Measurements from ENCODE around the gene AGER. TPM values are rescaled to one million over a fixed set of nuclear protein-coding genes. Genes with fewer than 3 reads are reported as not detected.
"Not testable (repeated sequence)": the region's sequence is repeated elsewhere in the genome, so short reads cannot be mapped to it uniquely, and the experiment has no call there.

The AGER gene
- total RNA-seq, 1 experiment from 2014 or later: 2.2 TPM

GRCh38 chr6:32144238-32144637, 39.8 kb downstream of the AGER start:
- H3K36me3 ChIP-seq (replicated peaks; ENCODE audit: control insufficient read depth, insufficient read depth, low read length); H3K4me3 ChIP-seq (ENCODE audit: insufficient read depth, low read depth, low read length); DNase-seq; H3K27me3 ChIP-seq (ENCODE audit: control insufficient read depth, insufficient read depth, low read length): not testable (repeated sequence)

DNA sequence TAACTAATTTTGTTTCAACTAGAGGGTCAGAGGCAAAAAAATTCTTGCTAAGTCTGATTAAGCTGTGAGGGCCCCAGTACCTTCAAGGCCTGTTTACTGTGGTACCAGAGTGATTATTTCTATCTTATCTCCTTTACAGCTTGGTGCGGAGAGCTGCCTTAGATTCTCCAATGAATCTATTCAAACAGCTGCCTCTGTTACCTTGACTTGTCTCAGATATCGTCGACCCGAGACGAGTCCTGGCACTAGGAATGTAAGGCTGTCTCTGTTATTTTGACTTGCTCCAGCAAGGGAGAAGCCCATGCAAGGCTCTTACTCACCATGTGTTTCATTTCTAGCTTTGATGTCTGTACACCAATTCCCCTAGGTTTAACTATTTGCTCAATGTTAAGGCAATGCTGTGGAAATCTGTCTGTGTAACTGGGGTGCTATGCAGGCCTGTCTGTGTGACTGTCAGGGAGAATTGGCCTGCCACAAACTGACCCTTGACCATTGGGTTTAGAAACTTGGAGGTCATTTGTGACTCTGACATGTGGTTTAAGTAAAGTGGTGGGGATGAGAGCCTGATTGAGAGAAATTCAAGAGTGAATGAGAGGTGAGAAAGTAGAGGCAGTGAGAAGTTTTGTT, 43.5 kb downstream of the AGER start:
- no peaks in the 10 kb centered on the region for H3K27me3 ChIP-seq (ENCODE audit: control insufficient read depth, insufficient read depth, low read length)
- no peak overlapping the region for H3K4me3 ChIP-seq (ENCODE audit: insufficient read depth, low read depth, low read length)
- no peak for DNase-seq
- no peaks in the 10 kb centered on the region for H3K36me3 ChIP-seq (replicated peaks; ENCODE audit: control insufficient read depth, insufficient read depth, low read length)

GRCh38 chr6:32139590-32139989, 44.5 kb downstream of the AGER start:
- Histone ChIP-seq H3K27me3 (ENCODE audit: control insufficient read depth, insufficient read depth, low read length) (no peaks in the 10 kb centered on the region), H3K36me3 (replicated peaks; ENCODE audit: control insufficient read depth, insufficient read depth, low read length) (no peaks in the 10 kb centered on the region), H3K4me3 (ENCODE audit: insufficient read depth, low read depth, low read length) (no peak overlapping the region)
- DNase-seq: no peak

DNA sequence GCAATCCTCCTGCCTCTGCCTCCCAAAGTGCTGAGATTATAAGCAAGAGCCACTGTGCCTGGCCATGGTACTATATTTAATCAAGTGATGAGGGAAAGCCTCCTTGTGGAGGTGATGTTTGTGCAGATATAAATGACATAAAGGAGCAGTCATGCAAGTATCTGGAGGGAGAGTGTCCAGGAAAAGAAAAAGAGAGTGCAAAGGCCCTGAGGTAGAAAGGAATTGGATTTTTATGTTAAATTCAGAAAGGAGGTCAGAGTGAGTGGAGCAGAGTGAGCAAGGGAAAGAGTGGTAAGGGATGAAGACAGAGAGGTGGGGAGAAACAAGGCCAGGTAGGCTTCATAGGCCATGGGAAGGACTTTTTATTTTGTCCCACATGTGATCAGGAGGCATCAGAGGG, 46.6 kb downstream of the AGER start:
- no peak overlapping the region for H3K4me3 ChIP-seq (ENCODE audit: insufficient read depth, low read depth, low read length)
- no peaks in the 10 kb centered on the region; the same call in 1 of the 2 replicates for H3K27me3 ChIP-seq (ENCODE audit: control insufficient read depth, insufficient read depth, low read length)
- no peaks in the 10 kb centered on the region for H3K36me3 ChIP-seq (replicated peaks; ENCODE audit: control insufficient read depth, insufficient read depth, low read length)
- DNase-seq: no peak

DNA sequence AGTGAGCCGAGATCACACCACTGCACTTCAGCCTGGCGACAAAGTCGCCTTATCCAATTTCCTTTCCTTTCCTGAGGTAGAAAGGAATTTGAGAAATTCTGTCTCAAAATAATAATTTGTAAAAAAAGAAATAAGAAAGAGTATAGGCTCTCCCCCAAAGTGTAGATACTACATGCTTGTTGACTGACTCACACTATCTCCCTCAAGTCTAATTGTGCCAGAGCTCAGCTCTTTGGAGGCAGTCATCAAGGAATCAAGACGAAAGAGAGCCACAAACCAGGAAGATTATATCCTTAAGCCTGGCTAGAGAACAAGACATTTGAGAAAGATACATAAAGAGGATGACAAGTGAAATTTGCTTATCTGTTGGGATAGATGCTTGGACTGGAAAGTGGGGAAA, 50.3 kb downstream of the AGER start:
- Histone ChIP-seq H3K27me3 (ENCODE audit: control insufficient read depth, insufficient read depth, low read length) (no peaks in the 10 kb centered on the region; the same call in 1 of the 2 replicates), H3K4me3 (ENCODE audit: insufficient read depth, low read depth, low read length) (no peak overlapping the region), H3K36me3 (replicated peaks; ENCODE audit: control insufficient read depth, insufficient read depth, low read length) (no peaks in the 10 kb centered on the region)
- no peak for DNase-seq

DNA sequence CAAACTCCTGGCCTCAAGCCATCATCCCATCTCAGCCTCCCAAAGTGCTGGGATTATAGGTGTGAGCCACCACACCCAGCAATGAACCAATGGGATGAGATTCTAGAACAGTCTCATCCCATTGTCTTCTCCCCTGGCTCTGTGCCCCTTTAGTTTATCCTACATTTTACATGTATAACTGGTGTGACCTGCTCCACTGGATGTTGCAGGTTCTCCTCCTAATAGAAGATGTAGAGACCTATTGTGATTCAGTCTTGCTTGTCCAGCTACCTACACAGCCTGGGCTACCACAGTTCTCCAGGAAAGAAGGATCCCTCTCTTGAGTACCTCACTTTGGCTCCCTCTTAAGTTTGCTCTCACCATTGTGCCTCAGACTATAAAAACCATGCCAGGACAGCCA, 51.9 kb downstream of the AGER start:
- Histone ChIP-seq H3K27me3 (ENCODE audit: control insufficient read depth, insufficient read depth, low read length) (no peaks in the 10 kb centered on the region; the same call in 1 of the 2 replicates), H3K36me3 (replicated peaks; ENCODE audit: control insufficient read depth, insufficient read depth, low read length) (no peaks in the 10 kb centered on the region), H3K4me3 (ENCODE audit: insufficient read depth, low read depth, low read length) (no peak overlapping the region)
- DNase-seq: peak; percentile 19

GRCh38 chr6:32131439-32131948, 52.6 kb downstream of the AGER start:
- no peak overlapping the region for H3K4me3 ChIP-seq (ENCODE audit: insufficient read depth, low read depth, low read length)
- no peak for DNase-seq
- no peaks in the 10 kb centered on the region; the same call in 1 of the 2 replicates for H3K36me3 ChIP-seq (replicated peaks; ENCODE audit: control insufficient read depth, insufficient read depth, low read length)
- no peaks in the 10 kb centered on the region; the same call in 1 of the 2 replicates for H3K27me3 ChIP-seq (ENCODE audit: control insufficient read depth, insufficient read depth, low read length)

Other genes with a start within 250 kb of the AGER start
- gene CFB, start 238.2 kb downstream of the AGER start, total RNA-seq (2014; rRNA removed; shearing (Covaris generic)): not detected in 2 replicates
- 109 and 115 TPM in 2 replicates for gene NELFE, start 225.3 kb downstream of the AGER start, total RNA-seq (2014; rRNA removed; shearing (Covaris generic))
- 47.2 and 57.6 TPM in 2 replicates for gene SKIC2, start 225.1 kb downstream of the AGER start, total RNA-seq (2014; rRNA removed; shearing (Covaris generic))
- gene DXO, start 212.1 kb downstream of the AGER start, total RNA-seq (2014; rRNA removed; shearing (Covaris generic)): 18.8 and 19.9 TPM in 2 replicates
- 0.35 and 1.5 TPM in 2 replicates for gene C4A, start 202.2 kb downstream of the AGER start, total RNA-seq (2014; rRNA removed; shearing (Covaris generic))
- gene C4B, start 169.5 kb downstream of the AGER start, total RNA-seq (2014; rRNA removed; shearing (Covaris generic)): 1.1 and 1.9 TPM in 2 replicates
- gene CYP21A2, start 145.8 kb downstream of the AGER start, total RNA-seq (2014; rRNA removed; shearing (Covaris generic)): 0.11 TPM in 1 of 2 replicates, not detected in the other
- 2.7 and 4.4 TPM in 2 replicates for gene TNXB, start 74.9 kb downstream of the AGER start, total RNA-seq (2014; rRNA removed; shearing (Covaris generic))
- gene ATF6B, start 56.0 kb downstream of the AGER start, total RNA-seq (2014; rRNA removed; shearing (Covaris generic)): 25.1 and 26.2 TPM in 2 replicates
- gene FKBPL, start 54.0 kb downstream of the AGER start, total RNA-seq (2014; rRNA removed; shearing (Covaris generic)): 12.5 and 12.8 TPM in 2 replicates
- 0.14 TPM in 1 of 2 replicates, not detected in the other for gene PRRT1, start 32.3 kb downstream of the AGER start, total RNA-seq (2014; rRNA removed; shearing (Covaris generic))
- gene PPT2, start 30.1 kb downstream of the AGER start, total RNA-seq (2014; rRNA removed; shearing (Covaris generic)): 24.7 and 25.5 TPM in 2 replicates
- gene EGFL8, start 19.7 kb downstream of the AGER start, total RNA-seq (2014; rRNA removed; shearing (Covaris generic)): 4.3 and 5.9 TPM in 2 replicates
- 99.3 and 113 TPM in 2 replicates for gene AGPAT1, start 8.2 kb downstream of the AGER start, total RNA-seq (2014; rRNA removed; shearing (Covaris generic))
- gene RNF5, start 5.8 kb downstream of the AGER start, total RNA-seq (2014; rRNA removed; shearing (Covaris generic)): 94.6 and 99.0 TPM in 2 replicates
- 64.2 and 67.7 TPM in 2 replicates for gene PBX2, start 5.9 kb upstream of the AGER start, total RNA-seq (2014; rRNA removed; shearing (Covaris generic))
- gene GPSM3, start 8.4 kb upstream of the AGER start, total RNA-seq (2014; rRNA removed; shearing (Covaris generic)): 21.2 and 26.8 TPM in 2 replicates
- 0.96 and 1.6 TPM in 2 replicates for gene NOTCH4, start 39.8 kb upstream of the AGER start, total RNA-seq (2014; rRNA removed; shearing (Covaris generic))
- not detected in 2 replicates for gene TSBP1, start 187.7 kb upstream of the AGER start, total RNA-seq (2014; rRNA removed; shearing (Covaris generic))
- not detected in 2 replicates for gene BTNL2, start 222.9 kb upstream of the AGER start, total RNA-seq (2014; rRNA removed; shearing (Covaris generic))